Small intestine (tissue), 7 donors: ENCODE measurements around the gene NUDT12. TPM values are rescaled to one million over a fixed set of nuclear protein-coding genes. Genes with fewer than 3 reads are reported as not detected.
A peak's percentile ranks its signal among the peaks of the same experiment; 100 is the strongest.

ENCODE experiments used
- DNase-seq, 2 donors: peaks; one replicate each; pipeline versions ENCODE4 v3.0.0 to v3.0.0-alpha.2; 2013
- FAIRE-seq: peaks from 2 replicates; lab custom pipeline; 2012; peaks lifted over from hg19 to GRCh38; lab: Jason Lieb, UNC
- H3K27ac ChIP-seq, 3 donors: one replicate each; pipeline ENCODE4 v1.5.1; 2013; ENCODE audit warnings: low read length in 2 of 3, mild to moderate bottlenecking in 2 of 3, control low read depth in 1 of 3, inconsistent platforms in 1 of 3, low read depth in 1 of 3, moderate library complexity in 1 of 3
- H3K27me3 ChIP-seq, 3 donors: one replicate each; pipeline ENCODE4 v1.6.1; 2013; ENCODE audit warnings: low read length in 3 of 3, inconsistent platforms in 1 of 3; ENCODE audit not compliant: control insufficient read depth in 3 of 3, insufficient read depth in 3 of 3
- H3K36me3 ChIP-seq, 3 donors: one replicate each; pipeline ENCODE4 v1.6.1; 2013; ENCODE audit warnings: low read length in 3 of 3, inconsistent platforms in 1 of 3, low read depth in 1 of 3, mild to moderate bottlenecking in 1 of 3, moderate library complexity in 1 of 3; ENCODE audit not compliant: control insufficient read depth in 3 of 3, insufficient read depth in 2 of 3
- H3K4me1 ChIP-seq, 3 donors: one replicate each; pipeline ENCODE4 v1.6.1; 2013; ENCODE audit warnings: low read length in 2 of 3, inconsistent platforms in 1 of 3, low read depth in 1 of 3, mild to moderate bottlenecking in 1 of 3, moderate library complexity in 1 of 3; ENCODE audit not compliant: control insufficient read depth in 3 of 3, insufficient read depth in 2 of 3
- H3K4me3 ChIP-seq, 3 donors: one replicate each; pipeline ENCODE4 v1.5.1; 2013; ENCODE audit warnings: low read length in 3 of 3, control low read depth in 1 of 3, inconsistent platforms in 1 of 3, low read depth in 1 of 3, mild to moderate bottlenecking in 1 of 3, moderate library complexity in 1 of 3
- H3K9me3 ChIP-seq, 2 donors: one replicate each; pipeline ENCODE4 v1.6.1; 2013; ENCODE audit warnings: low read depth in 1 of 2, low read length in 1 of 2; ENCODE audit not compliant: control insufficient read depth in 2 of 2, insufficient read depth in 1 of 2
- WGBS, 3 donors: extraction: QIAGEN DNeasy Blood & Tissue Kit; methylation state at CpG; one replicate each; pipeline ENCODE4 v1.1.7; 2013; 5-methylcytosine and 5-hydroxymethylcytosine counted together
- polyA plus RNA-seq, 4 donors: library from polyadenylated mRNA; stranded (reverse) in 3 of 4; unstranded in 1 of 4; fragments of 200-250 nt in 3 of 4; fragments of 120-200 nt in 1 of 4; gene quantifications; one replicate each; pipeline versions ENCODE4 v1.2.1 to v1.2.3, GENCODE V29; 2013
- donor health status: healthy with polysubstance abuse.
- donor health status: control.
- donor health status: control.
- donor health status: Bipolar disorder and iron deficiency.
- donor health status: healthy.

Gene NUDT12
- polyA plus RNA-seq, 4 donors = 10.6 to 29.0 (median 14.4) TPM

DNA sequence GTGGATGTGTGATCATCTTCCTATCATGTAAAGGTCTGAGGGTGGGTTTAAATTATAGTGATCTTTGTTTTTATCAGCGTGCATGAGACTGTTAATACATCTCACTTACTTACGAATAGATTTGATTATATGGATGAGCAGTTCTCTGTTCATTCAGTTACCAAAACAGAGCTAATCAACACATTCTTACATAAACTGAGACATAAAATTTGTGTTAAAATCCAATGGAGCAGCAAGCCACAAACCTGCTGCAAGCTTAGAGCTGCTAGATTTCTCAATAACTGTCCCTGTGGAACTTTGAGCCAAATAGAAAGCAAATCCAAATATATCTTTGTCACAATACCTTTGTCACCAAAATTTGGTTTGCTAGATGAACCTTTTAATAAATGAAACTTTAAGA is 50.1 kb downstream of the NUDT12 start:
- no peak for FAIRE-seq
- peaks cover 0 to 16% (median 0%) of the 10 kb centered on the region in 3 donors for H3K4me1 ChIP-seq
- H3K27me3 ChIP-seq = no peaks in the 10 kb centered on the region
- no peaks in the 10 kb centered on the region for H3K9me3 ChIP-seq
- H3K36me3 ChIP-seq = no peaks in the 10 kb centered on the region
- H3K27ac ChIP-seq = no peak overlapping the region
- H3K4me3 ChIP-seq = no peak overlapping the region
- DNase-seq = no peak
- 81 to 93% (median 87%) methylated on average over 2 of the region's 2 CpGs for WGBS, 3 donors

DNA sequence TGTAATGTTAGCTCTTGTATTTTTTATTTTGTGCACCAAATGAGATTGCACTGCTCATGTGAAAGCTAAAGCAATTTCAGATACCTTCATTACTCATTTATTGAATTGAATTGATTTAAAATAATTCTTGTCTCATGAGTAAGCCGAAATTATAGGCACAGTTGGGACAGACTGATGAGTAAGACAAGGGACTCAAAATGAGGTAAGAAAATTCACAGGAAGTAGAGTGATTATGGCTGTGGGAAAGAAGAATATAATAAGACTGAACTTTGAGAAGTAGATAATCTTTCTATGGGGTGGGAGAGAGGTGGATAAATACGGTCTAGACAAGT is 51.1 kb downstream of the NUDT12 start:
- FAIRE-seq = no peak
- no peaks in the 10 kb centered on the region for H3K27me3 ChIP-seq

DNA sequence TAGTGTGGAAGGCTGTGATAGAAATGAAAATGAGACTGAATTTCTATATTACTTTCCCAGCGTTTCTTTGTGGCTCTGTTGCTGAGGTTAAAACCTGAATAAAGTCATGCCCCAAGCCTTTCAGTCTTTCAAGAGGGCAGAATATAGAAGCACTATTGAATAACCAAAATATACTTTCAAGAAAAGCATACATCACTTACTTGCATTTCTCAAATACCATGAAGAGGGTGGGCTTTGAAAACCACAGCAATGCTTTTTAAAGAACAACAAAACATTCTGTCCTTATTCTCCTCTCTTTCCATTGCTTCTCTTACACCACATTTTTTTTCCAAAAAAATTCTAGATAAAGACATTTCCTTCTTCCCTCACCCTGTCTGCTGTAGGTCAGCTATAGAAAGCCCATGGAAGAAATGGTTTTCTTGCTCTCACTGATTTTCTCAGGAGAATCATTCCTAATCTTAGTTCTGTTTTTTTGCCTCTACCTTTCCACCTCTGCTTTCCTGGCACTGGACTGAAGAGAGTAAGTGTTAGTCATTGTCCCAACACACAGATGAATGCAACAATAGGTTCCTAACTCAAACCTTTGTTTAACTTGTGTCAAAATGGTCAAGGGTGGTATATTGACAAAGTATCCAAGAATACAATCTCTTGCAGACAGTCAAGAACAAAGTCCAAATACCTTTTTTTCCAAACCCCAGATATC is 51.6 kb downstream of the NUDT12 start:
- DNase-seq = no peak
- Histone ChIP-seq H3K36me3 (no peaks in the 10 kb centered on the region), H3K4me3 (no peak overlapping the region), H3K4me1 (peaks cover 0 to 16% (median 0%) of the 10 kb centered on the region in 3 donors), H3K27me3 (no peaks in the 10 kb centered on the region), H3K27ac (peak overlapping the region in 1 of 3 donors; percentile 11), H3K9me3 (no peaks in the 10 kb centered on the region)
- 62 to 78% (median 76%) methylated on average over 1 of the region's 1 CpG for WGBS, 3 donors
- no peak for FAIRE-seq

More for the DNA sequence above, 51.1 kb downstream of the NUDT12 start:
- Histone ChIP-seq H3K4me3 (no peak overlapping the region), H3K9me3 (no peaks in the 10 kb centered on the region), H3K36me3 (no peaks in the 10 kb centered on the region), H3K27ac (peak overlapping the region in 1 of 3 donors; percentile 11), H3K4me1 (peaks cover 0 to 16% (median 0%) of the 10 kb centered on the region in 3 donors)
- 23 to 60% (median 41%) methylated on average over 2 of the region's 2 CpGs for WGBS, 3 donors
- peak in 1 of 2 donors; percentile 55 for DNase-seq

DNA sequence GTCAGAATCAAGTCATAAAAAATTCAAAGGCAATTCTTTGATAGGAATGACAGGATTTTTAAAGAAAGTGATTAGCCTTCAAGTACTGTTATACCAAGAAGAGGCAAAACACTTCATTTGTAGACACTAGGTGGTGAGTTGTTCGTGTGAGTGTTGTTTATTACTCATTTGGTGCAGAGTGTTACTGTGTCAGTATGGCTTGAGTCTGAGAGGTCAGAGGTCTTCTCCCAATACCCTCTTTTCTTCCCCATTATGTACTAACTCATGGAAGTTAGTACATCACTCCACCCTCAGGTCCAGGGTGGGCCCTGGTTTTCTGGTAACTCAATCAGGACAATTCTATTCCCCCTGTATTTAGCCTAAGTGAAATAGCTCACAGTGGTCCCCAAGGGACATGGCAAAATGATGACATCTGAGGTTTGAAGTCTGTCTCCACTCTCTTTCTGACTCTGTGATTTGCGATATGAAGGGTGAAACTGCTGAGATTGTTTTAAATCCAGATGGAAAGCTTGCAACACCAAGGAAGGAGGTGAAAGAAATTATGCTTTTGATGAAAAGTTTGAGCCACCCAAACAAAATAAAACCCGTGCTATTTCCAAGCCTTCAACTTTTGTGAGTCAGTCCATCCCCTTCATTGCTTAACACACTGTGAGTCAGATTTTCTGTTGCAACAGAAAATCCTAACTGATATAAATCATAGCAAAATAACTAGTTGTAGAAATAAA is 56.8 kb downstream of the NUDT12 start:
- WGBS, 3 donors = 85 to 88% (median 86%) methylated on average over 3 of the region's 3 CpGs

DNA sequence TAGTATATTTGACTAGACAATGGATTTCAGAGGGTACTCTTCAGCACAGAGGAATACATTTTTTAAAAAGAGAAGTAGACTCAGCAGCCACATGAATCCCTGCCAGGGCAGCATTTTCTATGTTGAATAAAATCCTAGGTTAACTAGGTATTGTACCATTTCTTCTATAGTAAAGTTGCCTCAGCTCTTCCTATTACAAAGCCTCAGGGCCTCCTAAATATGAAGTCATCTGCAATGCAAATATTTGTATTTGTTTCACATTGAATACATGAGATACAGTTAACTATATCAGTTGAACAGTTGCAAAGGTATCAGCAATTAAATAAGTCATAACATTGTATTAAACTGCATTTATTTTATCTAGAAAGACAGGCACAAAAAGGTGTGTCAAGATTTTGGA is 59.5 kb downstream of the NUDT12 start:
- no peak for FAIRE-seq
- H3K4me1 ChIP-seq = no peaks in the 10 kb centered on the region
- no peaks in the 10 kb centered on the region for H3K36me3 ChIP-seq
- H3K4me3 ChIP-seq = no peak overlapping the region
- no peak overlapping the region for H3K27ac ChIP-seq
- H3K27me3 ChIP-seq = no peaks in the 10 kb centered on the region
- H3K9me3 ChIP-seq = peaks cover 0 to 4% of the 10 kb centered on the region in 2 donors
- DNase-seq = no peak

More for the DNA sequence above, 56.8 kb downstream of the NUDT12 start:
- H3K4me1 ChIP-seq = peaks cover 0 to 3% (median 0%) of the 10 kb centered on the region in 3 donors
- no peaks in the 10 kb centered on the region for H3K36me3 ChIP-seq
- peaks cover 0 to 4% of the 10 kb centered on the region in 2 donors for H3K9me3 ChIP-seq
- DNase-seq (no peak), FAIRE-seq (no peak)
- no peak overlapping the region for H3K4me3 ChIP-seq
- no peak overlapping the region for H3K27ac ChIP-seq
- no peaks in the 10 kb centered on the region for H3K27me3 ChIP-seq

DNA sequence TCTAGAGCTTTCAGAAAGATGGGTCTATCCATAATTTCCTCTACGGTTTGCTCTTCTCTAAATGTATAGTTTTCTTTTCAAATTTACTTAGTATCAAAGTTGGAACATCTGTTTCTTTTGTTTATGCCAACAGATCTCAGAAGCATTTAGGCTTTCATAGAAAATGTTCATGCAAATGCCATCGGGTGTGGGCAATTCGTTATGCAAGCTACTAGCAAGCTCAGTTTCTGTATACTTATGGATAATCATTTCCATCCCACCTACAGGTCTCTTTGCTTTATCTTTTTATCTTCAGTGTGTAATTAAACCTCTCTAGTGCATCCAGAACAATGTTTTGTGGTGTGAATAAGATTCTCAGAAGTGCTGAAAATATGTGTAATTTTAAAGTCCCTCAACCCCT is 59.9 kb downstream of the NUDT12 start:
- Histone ChIP-seq H3K27ac (no peak overlapping the region), H3K4me1 (no peaks in the 10 kb centered on the region), H3K9me3 (peaks cover 0 to 4% of the 10 kb centered on the region in 2 donors), H3K4me3 (no peak overlapping the region), H3K27me3 (no peaks in the 10 kb centered on the region), H3K36me3 (no peaks in the 10 kb centered on the region)
- FAIRE-seq = no peak
- WGBS, 3 donors = 74 to 88% (median 87%) methylated on average over 3 of the region's 3 CpGs
- DNase-seq = no peak
